DMS79 (cell line): ENCODE results near the gene SELENOF.
"Not testable (repeated sequence)": the region's sequence is repeated elsewhere in the genome, so short reads cannot be mapped to it uniquely, and the experiment has no call there.

Source experiments
- DNase-seq: peaks from one replicate; lab custom pipeline; 2025; lab: John Stamatoyannopoulos, UW

SELENOF gene

DNA sequence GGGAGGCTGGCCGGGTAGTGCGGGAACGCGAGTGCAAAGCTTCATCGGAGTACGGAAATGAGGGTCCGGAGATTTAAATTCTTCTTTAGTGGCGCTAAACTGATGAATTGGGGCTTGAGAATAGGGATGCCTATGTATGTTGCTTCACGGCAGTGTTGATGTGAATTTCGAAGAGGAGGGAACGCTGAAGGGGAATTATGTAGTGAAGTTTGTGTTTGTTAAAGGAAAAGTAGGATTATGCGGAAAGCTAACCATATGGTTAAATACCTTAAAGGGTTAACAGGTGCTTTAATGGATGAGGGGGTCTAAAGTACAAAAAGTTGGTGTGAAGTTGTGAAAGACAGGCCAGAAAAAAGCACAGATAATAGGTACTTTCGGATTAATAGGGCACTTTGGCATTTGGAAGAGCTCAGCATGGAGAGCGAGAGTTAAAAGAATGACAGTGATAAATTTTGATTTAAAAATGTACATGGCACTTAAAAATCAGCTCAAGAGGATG lies 1.9 kb upstream of the SELENOF start:
- no peak for DNase-seq

DNA sequence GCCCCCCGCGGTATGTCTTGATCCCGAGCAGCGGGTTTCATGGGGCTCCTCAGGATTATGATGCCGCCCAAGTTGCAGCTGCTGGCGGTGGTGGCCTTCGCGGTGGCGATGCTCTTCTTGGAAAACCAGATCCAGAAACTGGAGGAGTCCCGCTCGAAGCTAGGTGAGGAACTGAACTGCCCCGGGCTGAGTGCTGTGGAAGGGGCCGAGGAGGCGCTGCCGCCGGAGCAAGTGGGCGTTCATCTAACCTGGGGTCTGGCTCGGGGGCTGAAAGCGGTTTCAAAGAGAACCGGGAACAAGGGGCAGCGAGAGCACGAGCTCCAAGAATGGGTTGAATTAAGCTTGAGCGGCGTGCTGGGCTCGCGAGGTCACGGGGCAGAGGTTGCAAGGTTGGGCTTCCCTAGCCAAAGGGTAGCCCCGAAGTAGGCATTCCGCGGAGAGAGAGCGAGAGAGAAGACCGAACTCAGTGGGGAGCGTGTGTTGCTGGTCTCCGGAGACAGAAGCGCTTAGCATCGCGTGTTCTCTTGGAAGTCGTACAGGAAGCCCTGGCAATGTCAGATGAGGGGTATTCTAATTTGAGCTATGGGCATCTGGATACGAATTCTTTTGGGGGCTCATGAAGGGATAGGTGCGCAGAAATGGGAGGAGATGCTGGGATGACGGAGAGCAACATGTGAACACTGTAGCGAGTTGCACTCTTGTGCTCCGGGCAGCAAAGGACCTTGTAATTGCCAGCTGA lies 1.2 kb upstream of the SELENOF start:
- peak; percentile 50 for DNase-seq

DNA sequence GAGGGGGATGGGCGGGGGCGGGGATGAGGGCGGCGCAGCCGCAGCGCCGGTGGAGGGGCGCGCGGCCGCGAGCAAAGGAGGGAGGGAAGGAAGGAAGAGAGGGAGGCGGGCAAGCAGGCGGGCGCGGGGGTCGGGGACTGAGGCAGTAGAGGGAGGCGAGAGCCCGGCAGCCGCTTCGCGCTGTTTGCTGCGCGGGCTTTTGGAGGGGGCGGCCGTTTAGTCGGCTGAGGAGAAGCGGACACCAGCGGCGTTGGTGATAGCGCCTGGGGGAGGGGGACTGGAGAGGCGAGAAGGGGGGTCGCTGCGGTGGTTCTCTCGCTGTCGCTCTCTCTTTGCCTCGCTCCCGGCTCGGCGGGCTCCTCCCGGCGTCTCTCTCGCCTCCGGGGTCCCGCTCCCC lies 673 bp upstream of the SELENOF start, which contains the start of gene HS2ST1:
Gene HS2ST1, plus strand, starts transcription at position 35 of the 397 bp plus-strand sequence.
- no peak for DNase-seq

DNA sequence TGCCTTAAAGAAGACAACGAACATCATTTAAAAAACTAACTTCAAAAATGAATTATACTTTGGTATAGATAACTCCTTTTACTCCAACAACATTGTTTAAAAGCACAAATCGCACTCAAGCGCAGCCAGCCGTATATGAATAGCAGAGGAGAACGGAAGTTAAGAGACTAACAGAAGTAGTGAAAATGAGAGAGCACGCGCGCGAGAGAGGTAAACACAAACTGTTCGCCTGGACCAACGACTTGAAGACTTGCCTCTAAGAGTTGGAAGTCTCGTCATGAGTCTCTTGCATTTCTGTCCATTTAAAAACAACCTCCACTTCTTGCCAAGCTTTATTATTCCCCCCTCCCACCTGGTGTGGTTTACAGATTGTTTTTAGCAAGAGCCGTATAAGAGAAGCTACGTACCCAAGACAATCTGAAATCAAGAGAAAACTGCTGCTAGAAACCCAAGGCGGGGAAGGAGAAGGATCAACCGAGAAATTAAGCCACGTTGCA lies 479 bp downstream of the SELENOF start:
- DNase-seq = peak; percentile 26

DNA sequence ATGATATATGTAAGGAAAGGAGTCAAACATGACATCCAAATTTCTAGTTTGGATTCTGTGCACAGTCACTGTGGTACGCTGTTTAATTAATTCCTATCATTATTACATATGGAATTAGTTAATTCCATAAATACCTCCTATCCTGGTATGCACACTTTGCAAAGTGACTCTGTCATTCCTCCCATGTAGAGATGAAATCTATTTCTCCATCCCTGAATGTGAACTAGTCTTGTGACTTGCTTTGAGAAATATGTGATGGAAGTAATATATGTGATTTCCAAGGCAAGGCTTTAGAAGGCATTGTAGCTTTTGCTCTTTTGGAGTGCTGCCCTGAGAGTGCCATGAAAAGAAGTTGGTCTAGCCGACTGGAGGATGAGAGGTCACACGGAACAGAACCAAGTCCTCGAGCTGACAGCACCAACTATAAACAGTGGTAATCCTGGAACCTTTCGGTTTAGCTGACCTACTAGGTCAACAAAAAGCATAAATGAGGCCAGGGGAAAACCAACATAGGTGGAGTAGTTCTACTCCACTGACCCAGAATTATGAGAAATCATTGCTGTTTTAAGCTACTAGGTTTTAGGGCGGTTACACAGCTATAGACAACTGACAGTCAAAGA lies 1.5 kb downstream of the SELENOF start:
- DNase-seq = no peak

DNA sequence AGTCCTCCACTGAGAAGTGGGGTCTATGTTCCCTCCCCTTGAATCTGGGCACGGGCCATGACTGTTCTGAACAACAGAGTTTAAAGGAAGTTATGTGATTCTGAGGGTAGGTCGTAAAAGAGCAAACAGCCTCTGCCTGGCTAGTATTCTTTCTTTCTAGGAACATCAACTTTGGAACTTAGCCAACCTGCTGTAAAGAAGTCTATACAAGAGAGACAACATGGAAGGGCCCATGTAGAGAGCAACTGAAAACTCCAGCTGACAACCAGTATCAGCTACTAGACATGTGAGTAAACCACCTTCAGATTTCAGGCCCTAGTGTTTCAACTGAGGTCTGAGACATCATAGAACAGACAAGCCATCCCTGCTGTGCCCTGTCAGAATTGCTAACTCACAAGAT lies 7.5 kb downstream of the SELENOF start:
- DNase-seq = peak; percentile 5

DNA sequence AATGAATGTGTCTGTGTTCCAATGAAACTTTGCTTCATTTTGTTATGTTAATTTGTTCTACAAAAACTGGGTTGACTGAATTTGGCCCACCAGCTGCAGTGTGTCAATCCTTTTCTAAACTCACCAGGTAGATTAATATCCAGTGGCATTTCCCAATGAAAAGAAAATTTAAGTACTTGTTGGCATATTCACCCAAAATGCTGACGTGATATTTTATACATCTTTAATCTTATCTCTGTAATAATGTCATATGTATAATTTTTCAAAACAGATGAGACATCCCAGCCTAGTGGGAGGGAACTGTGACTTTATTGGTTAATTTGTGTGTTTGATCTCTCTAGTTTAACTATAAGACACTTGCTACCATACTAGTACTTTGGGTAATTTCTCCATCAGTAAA lies 8.1 kb downstream of the SELENOF start:
- DNase-seq = no peak

DNA sequence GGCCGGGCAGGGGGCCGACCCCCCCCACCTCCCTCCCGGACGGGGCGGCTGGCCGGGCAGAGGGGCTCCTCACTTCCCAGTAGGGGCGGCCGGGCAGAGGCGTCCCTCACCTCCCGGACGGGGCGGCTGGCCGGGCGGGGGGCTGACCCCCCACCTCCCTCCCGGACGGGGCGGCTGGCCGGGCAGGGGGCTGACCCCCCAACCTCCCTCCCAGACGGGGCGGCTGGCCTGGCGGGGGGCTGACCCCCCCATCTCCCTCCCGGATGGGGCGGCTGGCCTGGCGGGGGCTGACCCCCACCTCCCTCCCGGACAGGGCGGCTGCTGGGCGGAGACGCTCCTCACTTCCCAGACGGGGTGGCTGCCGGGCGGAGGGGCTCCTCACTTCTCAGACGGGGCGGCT lies 14.5 kb downstream of the SELENOF start:
- not testable (repeated sequence) for DNase-seq

DNA sequence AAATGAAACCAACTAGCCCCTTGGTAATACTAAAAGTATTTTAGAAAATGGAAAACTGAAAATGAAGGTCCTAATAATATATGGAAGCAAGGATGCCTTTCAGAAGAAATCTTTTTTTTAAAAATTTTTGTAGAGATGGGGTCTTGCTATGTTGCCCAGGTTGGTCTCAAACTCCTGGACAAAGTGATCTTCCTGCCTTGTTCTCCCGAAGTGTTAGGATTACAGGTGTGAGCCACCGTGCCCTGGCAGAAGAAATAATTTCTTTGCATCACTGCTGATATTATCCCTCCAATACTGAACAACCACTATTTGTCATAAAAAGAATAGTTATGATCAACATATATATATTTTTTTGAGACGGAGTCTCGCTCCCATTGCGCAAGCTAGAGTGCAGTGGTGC lies 25.6 kb downstream of the SELENOF start:
- DNase-seq = no peak

DNA sequence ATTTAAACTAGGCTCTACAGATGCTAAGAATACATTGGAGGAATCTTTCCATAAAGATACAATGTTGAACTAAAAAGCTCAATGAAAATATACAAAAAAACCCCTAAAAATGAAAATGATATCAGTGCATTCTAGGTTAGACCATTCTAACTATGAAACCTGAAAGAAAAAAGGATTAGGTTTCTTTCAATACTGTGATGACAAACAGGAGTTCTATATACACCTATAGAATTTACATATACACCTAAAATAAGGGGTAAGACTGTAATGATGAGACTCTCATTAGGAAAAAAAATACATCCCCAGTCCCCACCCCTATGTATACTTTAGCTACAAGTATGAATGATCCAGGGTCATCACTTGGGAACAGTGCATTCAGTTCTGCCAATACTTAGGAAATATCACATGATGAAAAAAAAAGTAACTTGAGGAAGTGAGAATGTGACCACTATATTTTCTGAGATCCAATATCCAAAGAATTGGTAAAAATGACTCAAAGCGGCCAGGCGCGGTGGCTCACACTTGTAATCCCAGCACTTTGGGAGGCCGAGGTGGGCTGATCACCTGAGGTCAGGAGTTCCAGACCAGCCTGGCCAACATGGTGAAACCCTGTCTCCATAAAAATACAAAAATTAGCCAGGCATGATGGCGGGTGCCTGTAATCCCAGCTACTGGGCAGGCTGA lies 26.3 kb downstream of the SELENOF start:
- no peak for DNase-seq

DNA sequence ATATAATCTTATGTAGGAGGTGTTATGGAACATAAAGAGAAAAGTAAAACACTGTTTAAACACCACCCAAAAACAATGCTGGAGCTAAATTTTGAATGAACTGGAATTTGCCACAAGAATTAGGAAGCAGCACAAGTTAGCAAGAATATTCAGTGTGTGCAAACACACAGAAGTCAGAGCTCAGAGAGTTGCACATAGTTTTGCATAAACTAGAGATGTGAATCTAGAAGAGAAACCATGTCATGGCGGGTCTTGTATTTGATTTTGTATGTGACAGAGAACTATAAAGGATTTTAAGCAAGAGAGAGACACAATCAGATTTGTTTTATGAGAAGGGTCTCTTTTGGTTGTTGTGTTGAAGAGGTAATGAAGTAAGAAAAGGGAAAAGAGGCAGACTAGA lies 38.2 kb downstream of the SELENOF start:
- no peak for DNase-seq

DNA sequence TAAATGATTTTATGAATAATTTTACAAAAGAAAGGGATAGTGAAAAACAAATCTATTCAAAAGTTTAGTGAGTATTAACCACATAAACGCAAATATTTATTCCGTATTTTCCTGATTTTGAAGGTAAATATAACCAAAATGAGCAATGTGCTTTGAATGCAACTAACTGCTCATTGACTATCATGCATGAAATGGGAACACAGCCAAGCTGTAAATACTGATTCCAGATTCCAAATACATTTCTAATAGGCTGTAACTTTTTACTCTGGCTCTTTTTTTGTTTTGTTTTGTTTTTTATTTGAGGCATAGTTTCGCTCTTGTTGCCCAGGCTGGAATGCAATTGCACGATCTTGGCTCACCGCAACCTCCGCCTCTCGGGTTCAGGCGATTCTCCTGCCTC lies 41.8 kb downstream of the SELENOF start:
- no peak for DNase-seq

DNA sequence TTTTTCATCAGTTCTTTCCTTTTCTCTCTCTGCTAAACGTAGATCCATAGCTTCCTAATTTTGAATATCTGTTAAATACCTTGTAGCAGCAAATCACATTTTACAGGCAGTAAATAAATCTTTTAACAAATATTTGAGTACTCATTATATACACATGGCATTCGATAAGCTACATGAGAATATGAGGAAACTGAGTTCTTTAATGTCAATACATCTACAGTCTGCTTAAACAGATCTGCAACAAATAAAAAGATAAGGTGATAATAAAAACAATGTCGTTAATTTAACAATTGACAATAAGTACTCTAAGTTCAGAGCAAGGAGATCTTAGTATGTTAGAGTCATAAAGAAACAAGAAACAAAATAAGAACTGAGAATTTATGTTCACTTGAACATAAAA lies 42.9 kb downstream of the SELENOF start:
- DNase-seq = no peak

DNA sequence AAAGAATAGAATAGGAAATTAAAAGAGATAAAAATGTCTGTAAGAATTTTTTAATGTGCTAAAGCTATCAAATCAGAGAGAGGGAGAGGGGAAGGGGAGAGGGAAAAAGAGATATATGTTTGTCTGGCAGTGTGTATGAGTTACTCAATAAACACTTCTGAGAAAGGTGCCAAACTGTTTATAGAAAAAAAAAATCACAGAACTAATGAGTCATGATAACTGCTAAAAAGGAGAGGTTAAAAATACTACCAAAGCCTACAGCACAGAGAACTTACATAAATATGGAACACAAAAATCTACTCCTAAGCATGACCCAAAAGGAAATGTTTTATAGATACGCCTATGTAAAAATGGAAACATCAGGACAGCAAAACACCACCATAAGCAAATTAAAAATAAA lies 45.4 kb downstream of the SELENOF start:
- DNase-seq = no peak

DNA sequence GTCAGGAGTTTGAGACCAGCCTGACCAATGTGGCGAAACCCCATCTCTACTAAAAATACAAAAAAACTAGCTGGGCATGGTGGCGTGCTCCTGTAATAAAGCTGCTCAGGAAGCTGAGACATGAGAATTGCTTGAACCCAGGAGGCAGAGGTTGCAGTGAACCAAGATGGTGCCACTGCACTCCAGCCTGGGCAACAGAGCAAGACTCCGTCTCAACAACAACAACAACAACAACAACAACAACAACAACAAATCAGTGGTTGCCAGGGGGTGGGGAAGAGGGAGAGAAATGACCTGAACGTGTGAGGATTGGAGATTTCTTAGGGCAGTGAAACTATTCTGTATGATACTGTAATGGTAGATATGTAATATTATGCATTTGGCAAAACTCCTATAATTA lies 46.6 kb downstream of the SELENOF start:
- DNase-seq = not testable (repeated sequence)

DNA sequence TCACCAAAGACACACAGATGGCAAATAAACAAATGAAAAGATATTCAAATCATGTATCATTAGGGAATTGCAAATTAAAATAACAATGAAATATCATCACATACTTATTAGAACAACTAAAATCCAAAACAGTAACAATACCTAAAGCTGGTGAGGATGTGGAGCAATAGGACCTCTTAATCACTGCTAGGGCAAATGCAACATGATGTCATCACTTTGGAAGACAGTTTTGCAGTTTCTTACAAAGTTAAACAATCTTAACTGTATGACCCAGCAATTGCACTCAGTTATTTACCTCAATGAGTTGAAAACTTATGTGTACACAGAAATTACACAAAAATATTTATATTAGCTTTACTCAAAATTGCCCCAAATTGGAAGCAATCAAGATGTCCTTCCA lies 47.3 kb downstream of the SELENOF start:
- no peak for DNase-seq

DNA sequence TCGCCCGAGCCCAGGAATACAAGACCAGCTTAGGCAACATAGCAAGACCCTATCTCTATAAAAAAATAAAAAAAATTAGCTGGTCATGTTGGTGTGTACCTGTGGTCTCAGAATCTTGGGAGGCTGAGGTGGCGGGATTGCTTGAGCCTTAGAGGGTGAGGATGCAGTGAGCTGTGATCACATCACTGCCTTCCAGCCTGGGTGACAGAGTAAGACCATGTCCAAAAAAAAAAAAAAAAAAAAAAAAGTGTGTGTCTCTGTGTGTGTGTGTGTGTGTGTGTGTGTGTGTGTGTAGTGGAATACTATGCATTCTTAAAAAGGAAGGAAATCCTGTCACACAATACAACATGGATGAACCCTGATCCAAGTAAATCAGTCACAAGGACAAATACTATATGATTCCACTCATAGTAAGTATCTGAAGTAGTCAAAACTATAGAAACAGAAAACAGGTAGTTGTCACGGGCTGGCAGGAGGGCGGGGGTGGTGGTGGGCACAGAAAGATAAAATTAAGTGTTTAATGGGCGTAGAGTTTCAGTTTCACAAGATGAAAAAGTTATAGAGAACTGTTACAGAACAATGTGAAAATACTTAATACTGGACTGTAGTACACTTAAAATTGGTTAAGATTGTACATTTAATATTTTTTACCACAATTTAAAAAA lies 47.8 kb downstream of the SELENOF start:
- DNase-seq = no peak

DNA sequence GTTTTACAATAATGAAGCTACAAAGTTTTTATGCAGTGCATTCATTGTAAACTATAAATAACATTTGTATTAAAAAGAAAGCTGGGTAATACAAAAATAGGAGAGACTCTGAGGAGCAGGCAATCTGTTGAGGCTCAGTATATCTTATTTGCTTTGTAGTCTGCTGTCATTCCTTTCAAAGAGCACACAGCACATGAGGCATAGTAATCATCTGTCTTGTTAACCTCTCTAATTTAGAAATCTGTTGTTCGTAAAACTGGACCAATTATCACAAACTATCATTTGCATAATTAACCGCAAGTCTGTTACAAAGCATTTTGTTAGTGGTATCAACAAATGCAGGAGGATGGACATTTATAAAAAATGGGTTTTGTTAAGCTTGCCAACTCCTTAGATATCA lies 51.0 kb downstream of the SELENOF start:
- DNase-seq = no peak

DNA sequence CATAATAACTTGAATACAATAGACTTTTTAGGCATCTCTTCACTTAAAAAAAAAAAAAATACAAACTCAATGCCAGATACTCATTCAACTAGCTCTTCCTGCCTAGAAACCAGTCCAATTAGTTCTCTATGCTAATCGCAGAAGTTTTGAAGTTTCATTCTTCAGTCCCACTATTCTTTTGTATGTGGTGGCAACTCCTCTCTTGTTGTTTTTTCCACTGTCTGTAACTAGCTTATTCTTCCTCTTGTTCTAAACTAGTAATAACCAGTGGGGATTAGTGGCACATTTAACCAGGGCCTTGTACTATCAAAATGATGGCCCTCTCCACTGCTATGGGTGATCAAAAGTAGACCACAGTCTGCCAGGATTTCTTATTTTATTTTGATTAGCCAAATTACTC lies 52.5 kb downstream of the SELENOF start:
- DNase-seq = no peak

DNA sequence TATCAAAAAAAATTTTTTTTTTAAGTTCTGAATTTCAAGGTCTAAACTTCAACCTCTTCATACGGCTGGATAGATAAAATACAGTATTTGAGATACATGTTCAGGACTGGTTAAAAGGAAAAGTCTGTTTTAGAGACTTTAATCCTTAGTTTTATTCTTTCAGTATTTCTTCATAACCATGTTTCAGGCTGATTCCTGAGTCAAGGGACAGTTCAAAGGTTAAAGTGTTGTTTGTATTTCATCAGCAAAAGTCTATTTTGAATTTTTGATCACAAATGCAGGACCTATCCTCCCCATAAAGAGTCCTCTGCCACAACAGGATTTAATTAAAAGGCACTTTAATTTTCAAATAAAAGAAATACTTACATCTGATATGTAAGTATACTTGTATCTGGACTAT lies 53.5 kb downstream of the SELENOF start:
- DNase-seq = no peak

DNA sequence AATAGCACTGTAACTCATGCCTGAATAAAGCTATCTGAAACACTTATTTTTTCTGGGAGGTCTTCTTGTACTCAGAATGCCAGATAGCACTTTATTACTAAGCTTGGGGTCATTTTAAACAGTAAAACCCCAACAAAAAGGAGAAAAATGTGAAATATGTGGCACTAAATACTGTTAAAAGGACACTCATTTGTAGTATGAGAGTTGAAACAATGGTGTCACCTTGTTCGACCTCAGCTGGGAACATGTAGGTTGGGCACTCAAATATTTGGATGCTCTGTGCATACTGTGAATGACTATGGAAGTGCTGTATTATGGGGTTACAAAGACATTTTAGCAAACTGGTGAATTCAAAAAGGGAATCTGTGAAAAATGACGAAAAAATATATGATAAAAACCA lies 53.9 kb downstream of the SELENOF start:
- no peak for DNase-seq

DNA sequence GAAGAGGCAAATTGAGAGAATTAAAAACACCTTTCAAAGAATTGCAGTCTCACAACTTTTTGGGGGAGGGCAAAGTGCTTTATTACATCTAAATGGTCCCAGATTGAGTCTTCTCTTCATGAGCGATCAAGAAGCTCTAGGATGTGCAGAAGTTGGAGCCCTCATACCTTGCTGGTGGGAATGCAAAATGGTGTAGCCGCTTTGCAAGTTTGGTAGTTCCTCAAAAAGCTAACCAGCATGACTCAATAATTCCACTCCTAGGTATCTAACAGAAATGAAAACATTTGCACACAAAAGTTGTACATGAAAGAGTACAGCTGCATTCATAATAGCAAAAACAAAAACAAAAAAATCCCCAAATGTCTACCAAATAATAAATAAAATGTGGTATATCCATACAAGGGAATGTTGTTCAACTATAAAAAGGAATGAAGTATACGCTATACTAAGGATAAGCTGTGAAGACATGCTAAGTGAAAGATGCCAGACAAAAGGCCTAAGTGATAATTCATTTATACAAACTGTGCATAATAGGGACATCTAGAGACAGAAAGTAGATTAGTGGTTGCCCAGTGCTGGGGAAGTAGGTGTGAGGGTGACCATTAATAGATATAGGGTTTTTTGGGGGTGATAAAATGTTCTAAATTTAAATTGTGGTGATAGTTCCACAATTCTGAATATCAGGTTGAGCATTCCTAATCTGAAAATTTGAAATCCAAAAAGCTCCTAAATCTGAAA lies 55.2 kb downstream of the SELENOF start:
- no peak for DNase-seq
